DMS53 treated with DMSO at 0.1 percent for 48 hours (cell line): ENCODE measurements around the gene LOXL3.

ENCODE experiments used
- DNase-seq: peaks from one replicate; lab custom pipeline; 2025; ENCODE audit not compliant: unreplicated experiment; lab: John Stamatoyannopoulos, UW

LOXL3 gene

GRCh38 chr2:74529357-74530238, 24.1 kb downstream of the LOXL3 start, which contains the start of the genes AUP1 and HTRA2:
Gene AUP1, minus strand, starts transcription at chr2:74529706. Its CDS starts 77 bp downstream, at chr2:74529629.
Gene HTRA2, plus strand, starts transcription at chr2:74529933. Its CDS starts 74 bp downstream, at chr2:74530007.
- peak; percentile 98 for DNase-seq

GRCh38 chr2:74528600-74529356, 25.0 kb downstream of the LOXL3 start:
- DNase-seq, result no peak

GRCh38 chr2:74527741-74528140, 26.0 kb downstream of the LOXL3 start:
- DNase-seq, result no peak

- no peak for DNase-seq
These were observed 27.0 kb downstream of the LOXL3 start for GRCh38 chr2:74526649-74527230.

GRCh38 chr2:74525717-74526648, 27.8 kb downstream of the LOXL3 start, which contains the start of gene DQX1:
Gene DQX1, minus strand, starts transcription at chr2:74526231. Its CDS starts 502 bp downstream, at chr2:74525729.
- peak; percentile 18 for DNase-seq

- DNase-seq, result no peak
These were observed 28.6 kb downstream of the LOXL3 start for GRCh38 chr2:74524955-74525716.

GRCh38 chr2:74524005-74524404, 29.7 kb downstream of the LOXL3 start:
- DNase-seq, result no peak

- no peak for DNase-seq
These were observed 31.2 kb downstream of the LOXL3 start for GRCh38 chr2:74522516-74522915.

- no peak for DNase-seq
These were observed 37.1 kb downstream of the LOXL3 start for GRCh38 chr2:74516650-74517049.

GRCh38 chr2:74515981-74516633, 37.6 kb downstream of the LOXL3 start:
- DNase-seq, result peak; percentile 52

- no peak for DNase-seq
These were observed 38.3 kb downstream of the LOXL3 start for GRCh38 chr2:74515271-74515980.

GRCh38 chr2:74514368-74515270, 39.1 kb downstream of the LOXL3 start, which contains the start of gene TLX2:
Gene TLX2, plus strand, starts transcription at chr2:74514450. Its CDS starts 357 bp downstream, at chr2:74514807.
- DNase-seq, result no peak

GRCh38 chr2:74513605-74514367, 40.0 kb downstream of the LOXL3 start:
- DNase-seq, result no peak

- DNase-seq, result no peak
These were observed 40.8 kb downstream of the LOXL3 start for GRCh38 chr2:74512744-74513604.

- DNase-seq, result no peak
These were observed 42.4 kb downstream of the LOXL3 start for GRCh38 chr2:74511104-74511989.
